Activated naive CD8-positive, alpha-beta T cell (primary cell): ENCODE results near the gene HES1.
"Not testable (repeated sequence)": the region's sequence is repeated elsewhere in the genome, so short reads cannot be mapped to it uniquely, and the experiment has no call there.

Experiments
- H3K27ac Mint-ChIP-seq: one replicate; pipeline ENCODE4 v1.8.0; 2021; ENCODE audit warnings: mixed read lengths
- H3K27me3 Mint-ChIP-seq: one replicate; pipeline ENCODE4 v1.8.0; 2021; ENCODE audit warnings: mixed read lengths
- H3K36me3 Mint-ChIP-seq: one replicate; pipeline ENCODE4 v1.8.0; 2021; ENCODE audit warnings: mixed read lengths
- H3K4me1 Mint-ChIP-seq: one replicate; pipeline ENCODE4 v1.8.0; 2021; ENCODE audit warnings: low read depth, mixed read lengths
- H3K4me3 Mint-ChIP-seq: one replicate; pipeline ENCODE4 v1.8.0; 2021; ENCODE audit warnings: mild to moderate bottlenecking, mixed read lengths
- H3K9me3 Mint-ChIP-seq: one replicate; pipeline ENCODE4 v1.8.0; 2021; ENCODE audit warnings: low read depth, mixed read lengths

The HES1 gene

DNA sequence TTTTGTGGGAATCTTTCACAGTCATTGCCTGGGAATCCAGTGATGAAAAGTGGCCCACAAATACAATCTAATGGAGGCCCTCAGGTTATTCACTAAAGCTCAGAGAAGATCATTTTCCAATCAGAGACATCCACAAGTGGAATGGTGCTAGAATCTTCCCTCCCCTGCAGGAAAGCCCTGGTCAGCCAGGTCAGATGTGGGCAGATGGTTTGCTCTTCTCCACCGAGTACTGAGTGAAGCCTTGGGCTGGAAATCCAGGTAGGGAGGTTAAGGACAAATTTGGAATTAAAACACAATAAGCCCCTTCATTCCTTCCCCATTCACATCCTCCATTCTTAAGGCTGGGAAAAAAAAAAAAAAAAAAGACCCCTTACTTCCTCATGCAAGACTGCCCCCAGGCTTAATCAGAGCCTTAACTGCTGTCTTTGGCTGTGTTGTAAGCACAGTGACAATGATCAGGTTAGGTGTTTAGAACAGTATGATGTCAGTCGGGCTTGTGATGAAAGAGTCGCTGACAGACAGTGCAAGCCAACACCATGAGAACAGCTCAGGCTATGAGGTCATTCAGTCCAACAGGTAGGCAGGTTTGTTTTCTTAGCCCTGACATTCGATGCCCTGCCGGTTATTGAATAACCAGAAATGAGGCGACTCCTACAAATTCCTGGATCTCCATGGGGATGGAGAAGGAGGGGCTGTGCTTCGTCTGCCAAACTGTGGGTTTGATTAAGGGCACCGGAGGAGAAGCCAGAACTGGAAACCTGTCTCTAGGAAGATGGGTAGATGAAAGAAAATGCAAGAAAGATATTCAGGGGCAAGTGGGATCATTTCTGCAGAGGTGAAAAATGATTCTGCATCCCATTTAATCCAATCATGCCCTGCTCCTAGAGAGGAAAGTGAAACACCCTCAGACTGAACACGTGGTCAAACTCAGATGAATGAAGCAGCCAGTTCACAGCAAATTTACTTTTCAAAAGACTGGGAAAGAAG lies 23.5 kb upstream of the HES1 start:
- Mint-ChIP-seq H3K4me1 (no peaks in the 10 kb centered on the region), H3K27me3 (peaks cover 9% of the 10 kb centered on the region), H3K9me3 (no peaks in the 10 kb centered on the region), H3K4me3 (no peak overlapping the region), H3K27ac (no peak overlapping the region), H3K36me3 (peaks cover 3% of the 10 kb centered on the region)

DNA sequence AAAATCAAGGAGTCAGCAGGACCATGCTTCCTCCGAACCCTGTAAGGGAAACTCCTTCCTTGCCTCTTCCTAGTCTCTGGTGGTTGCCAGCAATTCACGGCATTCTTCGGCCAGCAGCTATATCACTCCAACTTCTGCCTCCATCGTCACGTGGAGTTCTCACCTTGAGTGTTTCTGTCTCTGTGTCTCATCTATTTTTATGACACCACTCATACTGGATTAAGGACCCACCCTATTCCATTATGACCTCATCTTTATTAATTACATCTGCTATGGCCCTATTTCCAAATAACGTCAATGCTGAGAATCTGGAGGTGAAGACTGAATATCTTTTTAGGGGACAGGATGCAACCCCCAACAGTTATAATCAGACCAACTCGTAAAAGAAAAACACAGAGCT lies 21.8 kb upstream of the HES1 start:
- Mint-ChIP-seq H3K27me3 (peaks cover 7% of the 10 kb centered on the region), H3K36me3 (no peaks in the 10 kb centered on the region), H3K27ac (no peak overlapping the region), H3K4me1 (no peaks in the 10 kb centered on the region), H3K9me3 (no peaks in the 10 kb centered on the region), H3K4me3 (no peak overlapping the region)

DNA sequence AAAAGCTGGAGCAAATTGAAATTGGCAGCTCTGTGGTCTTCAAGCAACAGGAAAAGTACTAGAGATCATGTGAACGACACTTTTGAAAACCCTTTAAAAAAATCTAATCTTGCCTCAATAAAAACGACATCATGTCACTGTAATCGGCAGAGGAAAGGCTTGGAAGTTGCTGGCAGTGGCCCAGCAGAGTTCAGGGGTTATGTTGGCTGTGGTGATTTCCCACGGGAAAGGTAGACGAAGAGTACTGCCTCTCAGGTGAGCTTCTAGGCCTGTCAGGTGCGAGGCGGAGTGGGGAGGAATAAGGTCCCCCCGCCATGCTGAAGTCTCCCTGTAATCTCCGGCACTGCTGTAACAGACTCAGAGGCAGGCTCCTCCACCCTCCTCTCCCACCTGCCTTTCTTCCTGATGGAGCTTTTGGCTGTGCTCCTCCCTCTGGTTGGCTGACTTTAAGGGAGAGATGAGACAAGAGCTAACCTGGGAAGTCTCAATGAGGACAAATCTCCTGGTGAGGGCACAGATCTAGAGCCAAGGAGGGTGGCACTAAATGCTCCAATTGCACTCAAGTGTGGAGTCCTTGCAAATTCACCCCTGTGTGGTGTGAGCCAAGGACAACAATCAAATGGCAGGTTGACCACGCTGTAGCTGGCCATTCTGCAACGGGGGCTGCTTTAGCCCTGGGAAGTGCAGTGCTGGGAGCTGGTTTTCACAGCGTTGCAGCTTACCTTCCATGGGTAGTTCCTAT lies 18.7 kb upstream of the HES1 start:
- H3K4me3 Mint-ChIP-seq: no peak overlapping the region
- H3K4me1 Mint-ChIP-seq: no peaks in the 10 kb centered on the region
- H3K36me3 Mint-ChIP-seq: no peaks in the 10 kb centered on the region
- H3K9me3 Mint-ChIP-seq: no peaks in the 10 kb centered on the region
- peaks cover 5% of the 10 kb centered on the region for H3K27me3 Mint-ChIP-seq
- H3K27ac Mint-ChIP-seq: no peak overlapping the region

DNA sequence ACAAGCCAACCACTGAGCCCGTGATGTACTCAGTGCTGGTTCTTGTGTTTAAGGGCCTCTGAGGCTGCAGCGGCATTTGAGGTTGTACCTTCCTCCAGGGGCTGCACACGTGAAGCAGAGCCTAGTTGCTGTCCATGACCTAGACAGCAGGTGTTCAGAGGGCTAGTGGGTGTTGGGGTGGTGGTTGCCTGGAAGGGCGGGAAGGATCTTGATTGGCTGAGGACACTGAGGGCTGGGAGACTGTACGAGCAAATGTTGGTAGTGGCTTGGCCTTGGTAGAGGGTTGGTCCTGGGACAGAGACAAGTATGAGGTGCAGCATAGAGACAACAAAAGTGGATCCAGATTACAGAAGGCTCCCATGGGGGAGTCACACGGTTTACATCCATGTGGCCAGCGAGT lies 17.0 kb upstream of the HES1 start:
- Mint-ChIP-seq H3K9me3 (no peaks in the 10 kb centered on the region), H3K27ac (no peak overlapping the region), H3K36me3 (no peaks in the 10 kb centered on the region), H3K27me3 (peaks cover 6% of the 10 kb centered on the region), H3K4me1 (no peaks in the 10 kb centered on the region), H3K4me3 (no peak overlapping the region)

DNA sequence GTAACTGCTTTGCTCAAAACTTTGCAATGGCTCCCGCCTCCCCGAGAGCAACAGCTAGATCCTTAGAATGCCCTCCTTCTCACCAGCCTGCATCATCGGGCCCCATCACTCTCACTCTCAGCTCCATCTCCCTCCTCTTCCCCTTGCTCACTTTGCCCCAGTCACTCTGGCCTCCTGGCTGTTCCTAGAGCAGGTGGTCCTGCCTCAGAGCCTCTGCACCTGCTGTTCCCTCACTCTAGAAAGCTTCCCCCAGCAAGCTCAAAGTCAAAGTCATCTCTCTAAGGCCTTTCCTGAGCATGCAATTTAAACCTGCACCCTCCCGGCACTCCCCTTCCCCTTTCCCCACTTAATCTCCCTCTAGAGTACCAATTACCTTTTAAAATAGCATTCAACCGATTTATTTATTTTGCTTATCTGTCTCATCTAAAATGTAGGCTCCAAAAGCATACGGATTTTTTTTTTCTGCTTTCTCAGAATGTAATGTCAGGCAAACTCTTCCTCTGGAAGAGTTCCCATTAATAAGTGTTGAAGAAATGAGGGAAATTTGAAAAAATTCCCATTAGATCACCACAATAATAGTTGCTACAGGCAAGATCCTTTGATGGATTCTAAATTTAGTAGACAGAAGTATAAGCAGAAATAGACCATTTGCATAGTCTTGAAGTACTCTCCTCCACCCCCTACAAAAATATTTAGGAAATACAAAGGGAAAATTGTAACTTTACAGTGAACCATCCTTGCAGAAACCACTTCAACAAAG lies 15.9 kb upstream of the HES1 start:
- no peak overlapping the region for H3K27ac Mint-ChIP-seq
- H3K27me3 Mint-ChIP-seq: peaks cover 6% of the 10 kb centered on the region
- no peaks in the 10 kb centered on the region for H3K4me1 Mint-ChIP-seq
- H3K4me3 Mint-ChIP-seq: no peak overlapping the region
- no peaks in the 10 kb centered on the region for H3K9me3 Mint-ChIP-seq
- no peaks in the 10 kb centered on the region for H3K36me3 Mint-ChIP-seq

DNA sequence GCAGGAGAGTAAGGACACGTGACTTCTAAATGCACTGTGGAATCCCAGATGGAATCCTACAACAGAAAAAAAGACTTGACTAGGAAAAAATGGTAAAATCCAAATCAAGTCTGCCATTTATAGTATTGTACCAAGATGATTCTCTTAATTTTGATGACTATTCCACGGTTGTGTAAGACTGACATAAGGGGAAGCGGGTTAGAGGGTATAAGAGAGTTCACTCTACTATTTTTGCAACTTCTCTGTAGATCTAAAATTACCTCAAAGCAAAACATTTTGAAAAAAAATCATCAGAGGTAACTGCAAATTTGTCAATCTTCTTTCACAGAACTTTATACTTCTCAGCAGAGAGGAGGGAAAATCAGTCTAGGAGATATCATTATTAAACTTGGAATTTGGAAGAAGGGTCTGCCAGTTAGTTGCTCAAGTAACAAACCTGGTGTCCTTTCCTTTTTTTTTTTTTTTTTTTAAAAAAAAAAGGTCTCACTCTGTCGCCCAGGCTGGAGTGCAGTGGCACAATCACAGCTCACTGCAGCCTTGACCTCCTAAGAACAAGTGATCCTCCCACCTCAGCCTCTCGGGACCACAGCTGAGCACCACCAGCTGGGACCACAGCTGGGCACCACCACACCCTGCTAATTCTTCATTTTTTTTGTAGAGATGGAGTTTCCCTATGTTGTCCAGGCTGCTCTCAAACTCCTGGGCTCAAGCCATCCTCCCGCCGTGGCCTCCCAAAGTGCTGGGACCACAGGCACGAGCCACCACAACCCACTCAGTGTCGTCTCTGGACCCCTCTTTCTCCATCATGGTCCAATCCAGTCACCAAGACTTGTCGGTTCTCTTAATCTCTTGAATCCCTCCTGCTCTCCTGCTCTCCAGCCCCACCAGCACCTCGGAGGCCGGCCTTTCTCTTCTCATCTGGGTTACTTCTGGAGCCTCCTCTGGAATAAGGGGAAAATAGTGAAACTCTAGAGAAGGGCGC lies 14.9 kb upstream of the HES1 start:
- Mint-ChIP-seq H3K9me3 (no peaks in the 10 kb centered on the region), H3K36me3 (no peaks in the 10 kb centered on the region), H3K4me3 (no peak overlapping the region), H3K27me3 (peaks cover 6% of the 10 kb centered on the region), H3K4me1 (no peaks in the 10 kb centered on the region), H3K27ac (no peak overlapping the region)

DNA sequence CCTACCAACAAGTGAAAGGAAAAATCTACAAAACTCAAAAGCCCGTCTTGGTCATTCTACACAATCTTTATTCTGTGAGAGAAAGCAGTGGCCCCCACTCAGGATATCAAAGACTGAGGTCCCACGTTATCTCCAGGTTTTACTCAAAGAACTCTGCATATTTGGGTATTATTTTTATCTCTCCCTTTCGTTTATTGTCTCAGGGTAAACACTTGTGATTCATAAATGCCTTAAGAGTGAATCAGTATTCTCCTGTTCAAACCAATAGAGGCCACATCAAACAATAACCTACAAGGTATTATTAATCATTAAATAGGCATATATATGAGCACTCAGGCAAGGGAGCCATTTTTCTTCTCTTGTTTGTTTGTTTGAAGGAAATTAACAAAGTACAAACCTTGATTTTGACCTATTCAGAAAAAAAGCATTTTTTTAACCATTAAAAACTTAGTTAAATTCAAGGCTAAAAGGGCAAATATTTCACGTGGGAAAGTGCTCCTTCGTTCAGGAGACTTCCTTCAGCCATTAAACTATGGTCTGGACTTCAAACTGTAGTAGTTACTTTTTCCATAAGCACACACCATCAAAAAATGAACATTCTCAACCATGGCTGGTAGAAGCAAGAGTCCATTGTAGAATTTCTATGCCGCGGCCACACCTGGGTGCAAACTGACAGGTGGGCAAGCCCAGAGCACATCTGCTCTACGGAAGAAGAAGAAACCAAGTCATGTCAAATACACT lies 13.9 kb upstream of the HES1 start:
- Mint-ChIP-seq H3K4me3 (no peak overlapping the region), H3K36me3 (no peaks in the 10 kb centered on the region), H3K9me3 (no peaks in the 10 kb centered on the region), H3K4me1 (no peaks in the 10 kb centered on the region), H3K27me3 (peaks cover 5% of the 10 kb centered on the region), H3K27ac (no peak overlapping the region)

DNA sequence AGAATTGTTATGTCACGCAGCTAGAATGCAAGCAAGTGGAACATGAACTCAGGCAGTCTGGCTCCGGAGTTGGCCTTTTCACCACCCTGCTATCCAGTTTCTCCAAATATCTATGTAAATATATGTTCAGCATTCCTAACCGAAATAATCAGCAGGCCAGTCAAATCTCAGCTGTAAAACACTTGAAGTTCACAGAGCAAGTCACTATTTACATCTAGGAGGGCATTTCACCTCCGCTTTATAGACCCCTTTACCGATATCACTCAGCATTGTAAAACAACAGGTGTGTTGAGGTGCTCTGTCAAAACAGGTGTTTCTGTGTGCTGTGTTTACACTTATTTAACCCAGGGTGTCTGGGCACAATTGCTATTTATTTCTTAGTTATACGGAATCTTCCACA lies 12.2 kb upstream of the HES1 start:
- Mint-ChIP-seq H3K27ac (no peak overlapping the region), H3K36me3 (no peaks in the 10 kb centered on the region), H3K27me3 (peaks cover 15% of the 10 kb centered on the region), H3K4me3 (no peak overlapping the region), H3K4me1 (no peaks in the 10 kb centered on the region), H3K9me3 (no peaks in the 10 kb centered on the region)

DNA sequence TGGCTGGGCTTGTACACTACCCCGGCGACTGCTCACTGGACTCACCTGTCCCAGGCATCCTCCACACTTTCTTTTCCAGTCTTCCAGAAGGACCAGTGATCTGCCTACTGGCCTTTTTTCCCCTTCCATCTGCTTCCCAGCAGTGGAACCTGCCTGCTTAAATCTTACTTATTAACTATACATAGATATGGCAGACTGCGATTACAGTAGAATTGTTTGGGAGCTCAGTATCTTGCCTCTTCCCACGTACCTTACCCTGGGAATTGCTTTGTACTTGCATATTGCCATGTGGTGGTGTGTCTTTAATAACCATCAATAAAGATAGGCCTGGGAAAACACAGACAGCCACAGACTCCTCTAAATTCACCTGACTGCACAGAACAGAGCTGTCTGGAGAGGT lies 11.8 kb upstream of the HES1 start:
- Mint-ChIP-seq H3K36me3 (no peaks in the 10 kb centered on the region), H3K9me3 (no peaks in the 10 kb centered on the region), H3K4me1 (no peaks in the 10 kb centered on the region), H3K4me3 (no peak overlapping the region), H3K27ac (no peak overlapping the region), H3K27me3 (peaks cover 15% of the 10 kb centered on the region)

DNA sequence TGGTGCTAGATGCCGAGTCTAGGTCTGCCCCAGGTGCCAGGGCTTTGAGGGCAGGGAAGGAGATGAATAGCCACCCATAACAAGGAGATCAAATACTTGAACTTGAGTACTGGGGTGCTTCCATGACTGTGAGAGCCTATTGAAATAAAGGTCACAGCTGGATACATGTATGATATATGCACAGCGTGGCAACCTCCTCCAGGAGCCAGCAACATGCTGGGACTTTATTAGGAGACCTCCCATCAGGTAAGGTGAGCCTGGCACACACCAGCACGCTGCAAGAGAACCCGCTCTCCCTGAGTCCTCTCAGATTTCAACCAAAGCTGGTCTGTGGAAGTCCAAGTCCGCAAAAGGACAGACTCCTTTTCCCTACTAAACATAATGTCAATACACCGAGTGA lies 10.5 kb upstream of the HES1 start:
- Mint-ChIP-seq H3K27ac (no peak overlapping the region), H3K36me3 (no peaks in the 10 kb centered on the region), H3K9me3 (no peaks in the 10 kb centered on the region), H3K27me3 (peaks cover 16% of the 10 kb centered on the region), H3K4me3 (no peak overlapping the region), H3K4me1 (no peaks in the 10 kb centered on the region)

DNA sequence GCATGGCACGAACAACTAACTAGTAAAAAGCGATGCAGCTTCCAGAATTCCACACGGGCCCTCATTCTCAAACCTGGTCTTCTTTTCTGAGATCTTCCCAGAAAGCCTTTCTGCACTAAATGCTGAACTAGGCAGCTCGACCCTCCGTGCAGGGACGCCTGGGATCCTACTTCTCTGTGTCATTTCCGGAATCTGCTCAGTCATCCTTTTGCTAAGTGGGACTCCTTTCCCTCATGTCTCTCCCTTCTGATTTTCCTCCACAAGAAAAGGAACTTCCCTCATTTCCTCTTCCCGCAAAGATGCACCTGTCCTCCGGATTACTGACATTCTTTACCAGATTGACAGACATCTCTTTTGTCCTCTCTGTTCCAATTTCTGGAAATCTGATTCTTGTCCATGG lies 9.2 kb upstream of the HES1 start:
- no peak overlapping the region for H3K4me3 Mint-ChIP-seq
- H3K27me3 Mint-ChIP-seq: peaks cover 20% of the 10 kb centered on the region
- H3K4me1 Mint-ChIP-seq: peaks cover 9% of the 10 kb centered on the region
- H3K27ac Mint-ChIP-seq: no peak overlapping the region
- no peaks in the 10 kb centered on the region for H3K9me3 Mint-ChIP-seq
- H3K36me3 Mint-ChIP-seq: no peaks in the 10 kb centered on the region

DNA sequence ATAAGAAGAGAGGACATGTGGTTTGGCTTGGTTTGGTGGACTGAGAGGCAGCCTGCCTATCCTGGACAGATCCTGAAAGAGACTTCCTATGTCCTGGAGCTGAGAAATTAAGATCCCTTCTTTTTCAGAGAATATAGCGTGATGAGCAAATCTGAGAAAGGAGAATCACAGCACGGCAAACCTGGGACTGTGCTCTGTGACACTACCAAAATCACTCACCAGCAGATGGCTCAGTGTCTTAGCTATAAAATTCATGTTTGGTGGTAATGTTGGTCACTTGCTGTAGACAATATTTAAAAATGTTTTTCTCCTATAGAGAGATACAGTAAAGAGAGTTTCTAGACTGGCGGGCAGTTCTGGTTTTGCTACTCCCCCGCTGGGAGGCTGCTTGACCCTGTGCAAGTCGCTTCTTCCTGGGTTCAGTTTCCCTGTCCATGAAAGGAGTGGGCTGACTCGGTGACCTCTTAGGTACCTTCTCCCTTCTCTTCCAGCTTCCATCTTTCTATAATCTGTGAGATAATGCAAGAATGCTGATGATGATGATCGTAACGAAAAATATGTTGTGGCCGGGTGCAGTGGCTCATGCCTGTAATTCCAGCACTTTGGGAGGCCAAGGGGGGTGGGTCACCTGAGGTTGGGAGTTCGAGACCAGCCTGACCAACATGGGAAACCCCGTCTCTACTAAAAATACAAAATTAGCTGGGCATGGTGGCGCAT lies 7.6 kb upstream of the HES1 start:
- Mint-ChIP-seq H3K27me3 (peaks cover 29% of the 10 kb centered on the region), H3K27ac (no peak overlapping the region), H3K9me3 (no peaks in the 10 kb centered on the region), H3K36me3 (no peaks in the 10 kb centered on the region), H3K4me3 (no peak overlapping the region), H3K4me1 (peaks cover 16% of the 10 kb centered on the region)

DNA sequence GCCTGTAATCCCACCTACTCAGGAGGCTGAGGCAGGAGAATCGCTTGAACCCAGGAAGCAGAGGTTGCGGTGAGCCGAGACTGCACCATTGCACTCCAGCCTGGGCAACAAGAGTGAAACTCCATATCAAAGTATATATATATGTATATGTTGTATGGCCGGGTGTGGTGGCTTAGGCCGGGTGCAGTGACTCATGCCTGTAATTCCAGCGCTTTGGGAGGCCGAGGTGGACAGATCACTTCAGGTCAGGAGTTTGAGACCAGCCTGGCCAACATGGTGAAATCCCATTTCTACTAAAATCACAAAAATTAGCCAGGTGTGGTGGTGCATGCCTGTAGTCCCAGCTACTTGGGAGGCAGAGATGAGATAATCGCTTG lies 7.0 kb upstream of the HES1 start:
- Mint-ChIP-seq H3K27me3 (peaks cover 32% of the 10 kb centered on the region), H3K4me1 (peaks cover 21% of the 10 kb centered on the region)
- H3K36me3 Mint-ChIP-seq, H3K9me3 Mint-ChIP-seq, H3K27ac Mint-ChIP-seq, H3K4me3 Mint-ChIP-seq: not testable (repeated sequence)
